HG03460 (cell line): ENCODE results near the gene FAM47E.
"Not testable (repeated sequence)": the region's sequence is repeated elsewhere in the genome, so short reads cannot be mapped to it uniquely, and the experiment has no call there.

Experiments
- ATAC-seq: cut with Tn5 transposase; IDR thresholded peaks from one replicate; pipeline ENCODE4 v1.9.1; 2021; ENCODE audit not compliant: unreplicated experiment

Gene FAM47E

GRCh38 chr4:76224171-76224570, 27.4 kb upstream of the FAM47E start:
- ATAC-seq, result no peak

- ATAC-seq, result no peak
Observed at GRCh38 chr4:76226418-76226817, 25.1 kb upstream of the FAM47E start.

GRCh38 chr4:76232681-76233080, 18.8 kb upstream of the FAM47E start:
- ATAC-seq, result no peak

- ATAC-seq, result no peak
Observed at GRCh38 chr4:76233083-76233482, 18.4 kb upstream of the FAM47E start.

GRCh38 chr4:76233529-76233928, 18.0 kb upstream of the FAM47E start:
- no peak for ATAC-seq

- ATAC-seq, result no peak
Observed at GRCh38 chr4:76233967-76234678, 17.4 kb upstream of the FAM47E start.

GRCh38 chr4:76234679-76235044, 16.9 kb upstream of the FAM47E start:
- ATAC-seq, result no peak

GRCh38 chr4:76235407-76235806, 16.1 kb upstream of the FAM47E start:
- no peak for ATAC-seq

GRCh38 chr4:76235915-76236314, 15.6 kb upstream of the FAM47E start:
- ATAC-seq, result no peak

- ATAC-seq, result no peak
Observed at GRCh38 chr4:76238236-76238635, 13.3 kb upstream of the FAM47E start.

GRCh38 chr4:76238701-76239100, 12.8 kb upstream of the FAM47E start:
- ATAC-seq, result no peak

GRCh38 chr4:76240236-76240635, 11.3 kb upstream of the FAM47E start:
- ATAC-seq, result no peak

- not testable (repeated sequence) for ATAC-seq
Observed at GRCh38 chr4:76243877-76244276, 7.6 kb upstream of the FAM47E start.

- ATAC-seq, result no peak
Observed at GRCh38 chr4:76246025-76246424, 5.5 kb upstream of the FAM47E start.

- no peak for ATAC-seq
Observed at GRCh38 chr4:76246852-76247251, 4.7 kb upstream of the FAM47E start.

GRCh38 chr4:76250962-76251361, 559 bp upstream of the FAM47E start:
- ATAC-seq, result no peak

GRCh38 chr4:76252271-76252653, 741 bp downstream of the FAM47E start:
- ATAC-seq, result no peak

- no peak for ATAC-seq
Observed at GRCh38 chr4:76253511-76253910, 2.0 kb downstream of the FAM47E start.

GRCh38 chr4:76256032-76256431, 4.5 kb downstream of the FAM47E start:
- no peak for ATAC-seq

GRCh38 chr4:76256968-76257367, 5.4 kb downstream of the FAM47E start:
- no peak for ATAC-seq

GRCh38 chr4:76257824-76258223, 6.3 kb downstream of the FAM47E start:
- ATAC-seq, result no peak

- ATAC-seq, result no peak
Observed at GRCh38 chr4:76260571-76260970, 9.1 kb downstream of the FAM47E start.

GRCh38 chr4:76265631-76266218, 14.2 kb downstream of the FAM47E start:
- ATAC-seq, result no peak
